ENCODE data around the gene TENT5C. TPM values are rescaled to one million over a fixed set of nuclear protein-coding genes. Genes with fewer than 3 reads are reported as not detected.
A peak's percentile ranks its signal among the peaks of the same experiment; 100 is the strongest.

The TENT5C gene
- polyA plus RNA-seq, 5 donors = 11.7 to 23.0 (median 15.7) TPM

- DNase-seq = no peak
Measured at GRCh38 chr1:117611894-117612483, 6.1 kb downstream of the TENT5C start.

- no peak for DNase-seq
Measured at GRCh38 chr1:117612517-117613248, 6.8 kb downstream of the TENT5C start.

- no peak for DNase-seq
Measured at GRCh38 chr1:117613249-117613968, 7.6 kb downstream of the TENT5C start.

- no peak for DNase-seq
Measured at GRCh38 chr1:117613969-117614729, 8.3 kb downstream of the TENT5C start.

GRCh38 chr1:117615474-117615873 is 9.6 kb downstream of the TENT5C start:
- no peak for DNase-seq

GRCh38 chr1:117616356-117616755 is 10.5 kb downstream of the TENT5C start:
- no peak for DNase-seq

- DNase-seq = no peak
Measured at GRCh38 chr1:117616967-117617366, 11.1 kb downstream of the TENT5C start.

GRCh38 chr1:117618450-117619122 is 12.7 kb downstream of the TENT5C start:
- DNase-seq = no peak

GRCh38 chr1:117620440-117620839 is 14.6 kb downstream of the TENT5C start:
- DNase-seq = no peak

- no peak for DNase-seq
Measured at GRCh38 chr1:117621316-117621715, 15.5 kb downstream of the TENT5C start.

GRCh38 chr1:117622726-117623125 is 16.9 kb downstream of the TENT5C start:
- DNase-seq = no peak

- DNase-seq = no peak
Measured at GRCh38 chr1:117623141-117623540, 17.3 kb downstream of the TENT5C start.

GRCh38 chr1:117623698-117624097 is 17.9 kb downstream of the TENT5C start:
- no peak for DNase-seq

GRCh38 chr1:117627546-117628130 is 21.8 kb downstream of the TENT5C start:
- DNase-seq = peak; percentile 27 to 37

GRCh38 chr1:117628343-117628742 is 22.5 kb downstream of the TENT5C start:
- DNase-seq = no peak

- no peak for DNase-seq
Measured at GRCh38 chr1:117629625-117630422, 24.0 kb downstream of the TENT5C start.

GRCh38 chr1:117630423-117630998 is 24.7 kb downstream of the TENT5C start:
- DNase-seq = no peak

GRCh38 chr1:117631359-117632160 is 25.7 kb downstream of the TENT5C start:
- peak; percentile 53 to 62 for DNase-seq
